ENCODE measurements around the gene VCX3A.

DNA sequence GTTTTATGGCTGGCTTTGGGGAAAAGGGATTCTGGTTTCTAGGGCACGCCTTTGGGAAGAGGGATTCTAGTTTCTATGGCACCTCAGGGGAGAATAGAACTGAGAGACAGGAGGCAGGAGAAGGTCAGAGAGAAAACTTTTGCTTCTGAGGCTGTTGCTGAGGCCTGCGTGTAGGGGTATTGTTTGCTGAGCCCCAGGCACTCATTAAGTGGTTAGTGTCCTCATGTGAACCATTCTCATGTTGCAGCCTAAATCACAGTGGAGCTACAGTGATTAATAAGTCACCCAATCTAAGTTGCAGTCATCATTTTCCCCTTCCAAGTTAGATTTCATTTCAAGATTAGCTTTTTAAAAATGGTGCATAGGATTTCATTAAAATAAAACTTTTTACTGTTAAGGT, 29.0 kb downstream of the VCX3A start:
- no peak for TF ChIP-seq EZH2 (IDR thresholded peaks at IDR 0.05; ENCODE audit: low read depth, unreplicated experiment)
- TF ChIP-seq, protein P1, sequence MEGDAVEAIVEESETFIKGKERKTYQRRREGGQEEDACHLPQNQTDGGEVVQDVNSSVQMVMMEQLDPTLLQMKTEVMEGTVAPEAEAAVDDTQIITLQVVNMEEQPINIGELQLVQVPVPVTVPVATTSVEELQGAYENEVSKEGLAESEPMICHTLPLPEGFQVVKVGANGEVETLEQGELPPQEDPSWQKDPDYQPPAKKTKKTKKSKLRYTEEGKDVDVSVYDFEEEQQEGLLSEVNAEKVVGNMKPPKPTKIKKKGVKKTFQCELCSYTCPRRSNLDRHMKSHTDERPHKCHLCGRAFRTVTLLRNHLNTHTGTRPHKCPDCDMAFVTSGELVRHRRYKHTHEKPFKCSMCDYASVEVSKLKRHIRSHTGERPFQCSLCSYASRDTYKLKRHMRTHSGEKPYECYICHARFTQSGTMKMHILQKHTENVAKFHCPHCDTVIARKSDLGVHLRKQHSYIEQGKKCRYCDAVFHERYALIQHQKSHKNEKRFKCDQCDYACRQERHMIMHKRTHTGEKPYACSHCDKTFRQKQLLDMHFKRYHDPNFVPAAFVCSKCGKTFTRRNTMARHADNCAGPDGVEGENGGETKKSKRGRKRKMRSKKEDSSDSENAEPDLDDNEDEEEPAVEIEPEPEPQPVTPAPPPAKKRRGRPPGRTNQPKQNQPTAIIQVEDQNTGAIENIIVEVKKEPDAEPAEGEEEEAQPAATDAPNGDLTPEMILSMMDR (conservative IDR thresholded peaks at IDR 0.05; ENCODE audit: low read depth in 2 of 2): no peak
- TF ChIP-seq POLR2AphosphoS5 (IDR thresholded peaks at IDR 0.05; ENCODE audit: low read depth): no peak
- no peak for TF ChIP-seq JUNB (IDR thresholded peaks at IDR 0.05; ENCODE audit: unreplicated experiment)

Measured in GM23338 (cell line).